ENCODE data around the gene DHCR24. TPM values are rescaled to one million over a fixed set of nuclear protein-coding genes. Genes with fewer than 3 reads are reported as not detected.

The DHCR24 gene
- total RNA-seq, 1 donor from 2014 or later = 417 TPM

- Mint-ChIP-seq H3K36me3 (ENCODE audit: low read depth) (peaks cover 24% of the 10 kb centered on the region), H3K4me1 (no peaks in the 10 kb centered on the region), H3K27me3 (ENCODE audit: low read depth) (peaks cover 7% of the 10 kb centered on the region), H3K4me3 (no peak overlapping the region), H3K27ac (ENCODE audit: unreplicated experiment) (no peak overlapping the region), H3K9me3 (peaks cover 10% of the 10 kb centered on the region)
- DNase-seq (ENCODE audit: low read depth, low spot score) = no peak
- no peak for TF ChIP-seq CTCF (conservative IDR thresholded peaks at IDR 0.05)
Observed at GRCh38 chr1:54839824-54840223, 47.2 kb downstream of the DHCR24 start.

GRCh38 chr1:54838565-54839180, 48.3 kb downstream of the DHCR24 start:
- Mint-ChIP-seq H3K27ac (ENCODE audit: unreplicated experiment) (peak overlapping the region; percentile 63), H3K9me3 (peaks cover 10% of the 10 kb centered on the region), H3K4me1 (no peaks in the 10 kb centered on the region), H3K4me3 (no peak overlapping the region), H3K27me3 (ENCODE audit: low read depth) (peaks cover 7% of the 10 kb centered on the region), H3K36me3 (ENCODE audit: low read depth) (peaks cover 22% of the 10 kb centered on the region)
- no peak for TF ChIP-seq CTCF (conservative IDR thresholded peaks at IDR 0.05)
- DNase-seq (ENCODE audit: low read depth, low spot score) = no peak

GRCh38 chr1:54837002-54837853, 49.8 kb downstream of the DHCR24 start:
- H3K4me3 Mint-ChIP-seq = no peak overlapping the region
- peaks cover 7% of the 10 kb centered on the region for H3K9me3 Mint-ChIP-seq
- H3K27ac Mint-ChIP-seq (ENCODE audit: unreplicated experiment) = no peak overlapping the region
- no peak for DNase-seq (ENCODE audit: low read depth, low spot score)
- H3K36me3 Mint-ChIP-seq (ENCODE audit: low read depth) = peaks cover 11% of the 10 kb centered on the region
- TF ChIP-seq CTCF (conservative IDR thresholded peaks at IDR 0.05) = no peak
- H3K27me3 Mint-ChIP-seq (ENCODE audit: low read depth) = peaks cover 7% of the 10 kb centered on the region
- H3K4me1 Mint-ChIP-seq = no peaks in the 10 kb centered on the region

- no peaks in the 10 kb centered on the region for H3K4me1 Mint-ChIP-seq
- peaks cover 7% of the 10 kb centered on the region for H3K27me3 Mint-ChIP-seq (ENCODE audit: low read depth)
- no peak overlapping the region for H3K4me3 Mint-ChIP-seq
- no peak for TF ChIP-seq CTCF (conservative IDR thresholded peaks at IDR 0.05)
- H3K27ac Mint-ChIP-seq (ENCODE audit: unreplicated experiment) = no peak overlapping the region
- peaks cover 11% of the 10 kb centered on the region for H3K36me3 Mint-ChIP-seq (ENCODE audit: low read depth)
- H3K9me3 Mint-ChIP-seq = peaks cover 7% of the 10 kb centered on the region
- DNase-seq (ENCODE audit: low read depth, low spot score) = no peak
Observed at GRCh38 chr1:54836594-54836993, 50.4 kb downstream of the DHCR24 start.

- no peak overlapping the region for H3K27ac Mint-ChIP-seq (ENCODE audit: unreplicated experiment)
- H3K4me1 Mint-ChIP-seq = no peaks in the 10 kb centered on the region
- no peak for TF ChIP-seq CTCF (conservative IDR thresholded peaks at IDR 0.05)
- H3K9me3 Mint-ChIP-seq = peaks cover 7% of the 10 kb centered on the region
- no peak for DNase-seq (ENCODE audit: low read depth, low spot score)
- H3K4me3 Mint-ChIP-seq = no peak overlapping the region
- H3K27me3 Mint-ChIP-seq (ENCODE audit: low read depth) = peaks cover 7% of the 10 kb centered on the region
- H3K36me3 Mint-ChIP-seq (ENCODE audit: low read depth) = peaks cover 9% of the 10 kb centered on the region
Observed at GRCh38 chr1:54835970-54836369, 51.0 kb downstream of the DHCR24 start.

All from neural crest cell (in vitro differentiated cells).